H1 (cell line): ENCODE data around the gene FOXL3. TPM values are rescaled to one million over a fixed set of nuclear protein-coding genes. Genes with fewer than 3 reads are reported as not detected.

Source experiments
- CTCF ChIA-PET: fragments of 300-600 bp; sonication (Branson Sonifier 250); formaldehyde crosslinking; loops from one replicate; lab custom pipeline; 2021; ENCODE audit not compliant: partially characterized antibody; lab: Charles Lee
- POLR2A ChIA-PET: fragments of 300-600 bp; sonication (Branson Sonifier 250); formaldehyde crosslinking; loops from one replicate; lab custom pipeline; 2021; ENCODE audit warnings: inconsistent platforms; ENCODE audit not compliant: partially characterized antibody; lab: Charles Lee
- DNase-seq, 2 experiments: peaks; one replicate each; pipeline versions ENCODE4 v3.0.0 to v3.0.0-alpha.2; 2010 to 2022; ENCODE audit warnings: low spot score in 2 of 2, low read depth in 1 of 2, mixed read lengths in 1 of 2
- FAIRE-seq: peaks from 2 replicates; lab custom pipeline; 2011; peaks lifted over from hg19 to GRCh38; lab: Jason Lieb, UNC
- H2AFZ ChIP-seq: 2 replicates; pipeline ENCODE4 v1.8.1; 2012; ENCODE audit warnings: low read length, inconsistent platforms
- H2AK5ac ChIP-seq: 2 replicates; pipeline ENCODE4 v1.6.1; 2013; ENCODE audit warnings: low read depth, low read length
- H2BK120ac ChIP-seq: replicated peaks from 2 replicates; pipeline ENCODE3; 2013; ENCODE audit warnings: low read depth, low read length, inconsistent platforms
- H2BK12ac ChIP-seq: 2 replicates; pipeline ENCODE4 v1.6.1; 2013; ENCODE audit warnings: low read depth, low read length
- H2BK15ac ChIP-seq: 2 replicates; pipeline ENCODE4 v1.6.1; 2013; ENCODE audit warnings: low read length
- H2BK20ac ChIP-seq: 2 replicates; pipeline ENCODE4 v1.6.1; 2013; ENCODE audit warnings: low read length
- H2BK5ac ChIP-seq: 2 replicates; pipeline ENCODE4 v1.6.1; 2013; ENCODE audit warnings: low read depth, low read length
- H3K14ac ChIP-seq: 2 replicates; pipeline ENCODE4 v1.6.1; 2013; ENCODE audit warnings: inconsistent platforms; ENCODE audit not compliant: insufficient read length
- H3K18ac ChIP-seq: 2 replicates; pipeline ENCODE4 v1.6.1; 2013; ENCODE audit warnings: low read length; ENCODE audit errors: extremely low read depth
- H3K23ac ChIP-seq: 2 replicates; pipeline ENCODE4 v1.6.1; 2013; ENCODE audit warnings: inconsistent platforms; ENCODE audit not compliant: insufficient read length
- H3K23me2 ChIP-seq: 2 replicates; pipeline ENCODE4 v1.6.1; 2013; ENCODE audit warnings: low read depth, low read length
- H3K27ac ChIP-seq: 2 replicates; pipeline ENCODE4 v1.6.1; 2011; ENCODE audit warnings: low read depth, low read length, inconsistent platforms
- H3K27me3 ChIP-seq, 4 experiments: replicated peaks in 1 of 4; 1 replicate in 1 of 4; 2 replicates in 3 of 4; pipeline versions ENCODE4 v1.6.1 to v1.8.1; 2011 to 2013; ENCODE audit warnings: low read length in 3 of 4, mild to moderate bottlenecking in 3 of 4, inconsistent platforms in 2 of 4, mixed read lengths in 2 of 4, moderate library complexity in 1 of 4; ENCODE audit not compliant: control insufficient read depth in 3 of 4, insufficient read depth in 3 of 4; ENCODE audit errors: extremely low read depth in 1 of 4
- H3K36me3 ChIP-seq, 4 experiments: 2 replicates each; pipeline versions ENCODE4 v1.6.1 to v1.8.1; 2011 to 2013; ENCODE audit warnings: mild to moderate bottlenecking in 4 of 4, low read length in 3 of 4, moderate library complexity in 2 of 4, control low read depth in 1 of 4, inconsistent platforms in 1 of 4; ENCODE audit not compliant: insufficient read depth in 4 of 4, control insufficient read depth in 2 of 4
- H3K4ac ChIP-seq: replicated peaks from 2 replicates; pipeline ENCODE3; 2013; ENCODE audit warnings: low read length, low read depth, mixed read lengths, inconsistent platforms; ENCODE audit not compliant: insufficient read length
- H3K4me1 ChIP-seq, 4 experiments: replicated peaks in 1 of 4; 1 replicate in 1 of 4; 2 replicates in 3 of 4; pipeline versions ENCODE4 v1.6.1 to v1.8.1; 2011 to 2013; ENCODE audit warnings: low read length in 3 of 4, inconsistent platforms in 2 of 4, mixed read lengths in 1 of 4; ENCODE audit not compliant: insufficient read depth in 4 of 4, control insufficient read depth in 3 of 4
- H3K4me2 ChIP-seq, 2 experiments: 2 replicates each; pipeline versions ENCODE4 v1.6.1 to v1.8.1; 2011 to 2013; ENCODE audit warnings: low read depth in 2 of 2, low read length in 2 of 2, control low read depth in 1 of 2, inconsistent platforms in 1 of 2, mild to moderate bottlenecking in 1 of 2; ENCODE audit not compliant: insufficient read depth in 1 of 2
- H3K4me3 ChIP-seq, 4 experiments: fragments of 200-600, 300-600 bp in 1 of 4; sonication (generic), shearing (Covaris generic), sonication (Bioruptor Twin) in 1 of 4; 2 replicates each; pipeline versions ENCODE4 v1.5.1 to v1.8.1; 2011 to 2016; ENCODE audit warnings: low read length in 4 of 4, low read depth in 3 of 4, control low read depth in 2 of 4, inconsistent platforms in 2 of 4, mild to moderate bottlenecking in 2 of 4, mixed read lengths in 1 of 4, moderate library complexity in 1 of 4; ENCODE audit not compliant: insufficient read depth in 2 of 4; ENCODE audit errors: extremely low read depth in 1 of 4
- H3K56ac ChIP-seq: replicated peaks from 2 replicates; pipeline ENCODE3; 2013; ENCODE audit warnings: low read depth, mild to moderate bottlenecking, mixed read lengths, low read length, inconsistent platforms; ENCODE audit not compliant: insufficient read length
- H3K79me1 ChIP-seq: 2 replicates; pipeline ENCODE4 v1.6.1; 2013; ENCODE audit warnings: low read depth, low read length, control low read depth
- H3K79me2 ChIP-seq, 2 experiments: 2 replicates each; pipeline versions ENCODE4 v1.6.1 to v1.8.1; 2012 to 2013; ENCODE audit warnings: low read length in 2 of 2, mild to moderate bottlenecking in 2 of 2, inconsistent platforms in 1 of 2; ENCODE audit not compliant: insufficient read depth in 2 of 2, control insufficient read depth in 1 of 2
- H3K9ac ChIP-seq, 4 experiments: replicated peaks in 1 of 4; 1 replicate in 1 of 4; 2 replicates in 3 of 4; pipeline versions ENCODE4 v1.6.1 to v1.8.1; 2011 to 2013; ENCODE audit warnings: low read depth in 3 of 4, low read length in 3 of 4, control low read depth in 2 of 4, mild to moderate bottlenecking in 2 of 4, moderate library complexity in 2 of 4, inconsistent platforms in 1 of 4; ENCODE audit errors: extremely low read depth in 1 of 4
- H3K9me3 ChIP-seq, 2 experiments: 2 replicates each; pipeline versions ENCODE4 v1.6.1 to v1.8.1; 2012 to 2013; ENCODE audit warnings: mild to moderate bottlenecking in 2 of 2, moderate library complexity in 2 of 2, control low read depth in 1 of 2, inconsistent platforms in 1 of 2, low read depth in 1 of 2, low read length in 1 of 2, mixed read lengths in 1 of 2; ENCODE audit not compliant: insufficient read depth in 2 of 2
- H4K20me1 ChIP-seq, 2 experiments: replicated peaks in 1 of 2; 2 replicates each; pipeline versions ENCODE3 to v1.8.1; 2011 to 2013; ENCODE audit warnings: inconsistent platforms in 2 of 2, low read length in 2 of 2, mild to moderate bottlenecking in 1 of 2; ENCODE audit not compliant: insufficient read depth in 2 of 2, control insufficient read depth in 1 of 2
- H4K5ac ChIP-seq: 2 replicates; pipeline ENCODE4 v1.6.1; 2013; ENCODE audit warnings: low read length, low read depth, mixed read lengths, inconsistent platforms; ENCODE audit not compliant: insufficient read length
- H4K8ac ChIP-seq: 2 replicates; pipeline ENCODE4 v1.8.0; 2013; ENCODE audit warnings: mild to moderate bottlenecking, moderate library complexity, low read length, inconsistent platforms; ENCODE audit not compliant: insufficient read depth; ENCODE audit errors: extremely low read depth
- H4K91ac ChIP-seq: replicated peaks from 2 replicates; pipeline ENCODE3; 2013; ENCODE audit warnings: low read length, mixed read lengths, inconsistent platforms; ENCODE audit not compliant: insufficient read length
- ASH2L ChIP-seq: fragments of 200-600, 300-600 bp; sonication (generic); IDR thresholded peaks from one replicate; pipeline ENCODE4 v1.7.1; 2017; ENCODE audit warnings: low read length
- CHD1 ChIP-seq: IDR thresholded peaks from 2 replicates; pipeline ENCODE4 v1.6.1; 2012; ENCODE audit warnings: low read depth, low read length, improper control_type of control experiment
- JUN ChIP-seq: IDR thresholded peaks from 2 replicates; pipeline ENCODE4 v1.6.1; 2011; ENCODE audit warnings: low read depth, mild to moderate bottlenecking, improper control_type of control experiment, low read length
- MAFK ChIP-seq: IDR thresholded peaks from 2 replicates; pipeline ENCODE4 v1.6.1; 2012; ENCODE audit warnings: low read depth, mild to moderate bottlenecking, improper control_type of control experiment, low read length
- RFX5 ChIP-seq: IDR thresholded peaks from 2 replicates; pipeline ENCODE4 v1.6.1; 2011; ENCODE audit warnings: low read depth, low read length, improper control_type of control experiment, borderline replicate concordance
- SIX5 ChIP-seq: IDR thresholded peaks from 2 replicates; pipeline ENCODE4 v1.6.1; 2011; ENCODE audit warnings: mild to moderate bottlenecking, low read depth, low read length
- SP4 ChIP-seq: IDR thresholded peaks from 2 replicates; pipeline ENCODE4 v1.6.1; 2012; ENCODE audit warnings: low read length, inconsistent platforms
- WGBS, 2 experiments: shearing (Covaris generic) in 1 of 2; methylation state at CpG; one replicate each; pipeline versions ENCODE4 v1.1.6 to v1.1.7; 2013 to 2015; ENCODE audit warnings: low lambda C conversion rate in 2 of 2, mixed read lengths in 2 of 2, inconsistent platforms in 1 of 2, low coverage in 1 of 2, missing lambda C conversion rate in 1 of 2; ENCODE audit not compliant: insufficient replicate concordance in 2 of 2, insufficient coverage in 1 of 2, insufficient read length in 1 of 2; ENCODE audit errors: extremely low coverage in 1 of 2, missing lambda C conversion rate in 1 of 2; 5-methylcytosine and 5-hydroxymethylcytosine counted together
- polyA plus RNA-seq, 7 experiments: library from polyadenylated mRNA; depleted of rRNA in 3 of 7; stranded (reverse) in 5 of 7; unstranded in 2 of 7; fragments of >200 nt in 5 of 7; fragments of 200-250 nt in 2 of 7; gene quantifications; 1 replicate in 5 of 7; 2 replicates in 1 of 7; 4 replicates in 1 of 7; pipeline versions ENCODE4 v1.2.1 to v1.2.3, GENCODE V29; 2011 to 2013; ENCODE audit warnings: missing spikeins in 2 of 7, mixed read lengths in 2 of 7
- total RNA-seq: library from RNA; stranded (reverse); fragmentation: NEBNext Ultra II Directional; extraction: Animal tissue kit (Norgen Biotek cat#: 25700); gene quantifications from 2 replicates; pipeline ENCODE4 v1.2.1, GENCODE V29; 2021

FOXL3 gene
- total and polyA plus RNA-seq, 2 of the 8 experiments (the other 6 are each of a cell fraction or from before 2014, with no cell fraction given), result not detected

- no peak for FAIRE-seq
- H2AK5ac ChIP-seq, result no peak overlapping the region
- TF ChIP-seq RFX5 (no peak), CHD1 (no peak), MAFK (no peak), JUN (no peak), SP4 (no peak), ASH2L (no peak), SIX5 (no peak)
- no peak overlapping the region for H2BK20ac ChIP-seq
- H4K20me1 ChIP-seq, result peaks cover 0 to 2% of the 10 kb centered on the region in 2 experiments
- DNase-seq, result no peak
- no peaks in the 10 kb centered on the region; the same call in 1 of the 2 replicates for H3K23me2 ChIP-seq
- H3K56ac ChIP-seq, result no peak overlapping the region
- no peak overlapping the region for H3K4me2 ChIP-seq
- no peak overlapping the region for H3K27ac ChIP-seq
- 79% methylated on average over 3 of the region's 3 CpGs; no CpG with 5 or more reads in 1 of the 2 experiments for WGBS, 2 experiments
- H3K4me3 ChIP-seq, result no peak overlapping the region
- ChIA-PET CTCF (interaction anchor here (0.8 to 1.2 kb wide), 2 partner anchors 14 to 40 kb away, joined by 3 to 4 read pairs; no protein-coding TSS in a partner anchor), POLR2A (no interaction called here)
- H3K18ac ChIP-seq, result no peak overlapping the region
- no peaks in the 10 kb centered on the region for H3K79me2 ChIP-seq
- no peak overlapping the region for H2BK120ac ChIP-seq
- H2AFZ ChIP-seq, result no peak overlapping the region
- no peak overlapping the region for H3K14ac ChIP-seq
- H3K4me1 ChIP-seq, result no peaks in the 10 kb centered on the region; a peak in 1 of 7 replicates
- H2BK12ac ChIP-seq, result no peak overlapping the region
- H3K79me1 ChIP-seq, result no peaks in the 10 kb centered on the region
- no peak overlapping the region for H3K4ac ChIP-seq
- H4K91ac ChIP-seq, result no peak overlapping the region
- H3K36me3 ChIP-seq, result no peaks in the 10 kb centered on the region; a peak in 1 of 8 replicates
- no peaks in the 10 kb centered on the region for H3K27me3 ChIP-seq
- no peak overlapping the region for H4K8ac ChIP-seq
- peaks cover 7 to 13% of the 10 kb centered on the region in 2 experiments; a peak in 3 of 4 replicates for H3K9me3 ChIP-seq
- H4K5ac ChIP-seq, result no peak overlapping the region
- no peak overlapping the region for H2BK5ac ChIP-seq
- H3K23ac ChIP-seq, result no peak overlapping the region
- no peak overlapping the region for H2BK15ac ChIP-seq
- no peak overlapping the region for H3K9ac ChIP-seq
Observed at GRCh38 chr7:307970-308369, 18.0 kb downstream of the FOXL3 start.
